Fibroblast of skin of right biceps (primary cell): ENCODE measurements around the gene MED16.
"Not testable (repeated sequence)": the region's sequence is repeated elsewhere in the genome, so short reads cannot be mapped to it uniquely, and the experiment has no call there.

Source experiments
- DNase-seq: peaks from one replicate; pipeline ENCODE4 v3.0.0-alpha.2; 2013

MED16 gene

DNA sequence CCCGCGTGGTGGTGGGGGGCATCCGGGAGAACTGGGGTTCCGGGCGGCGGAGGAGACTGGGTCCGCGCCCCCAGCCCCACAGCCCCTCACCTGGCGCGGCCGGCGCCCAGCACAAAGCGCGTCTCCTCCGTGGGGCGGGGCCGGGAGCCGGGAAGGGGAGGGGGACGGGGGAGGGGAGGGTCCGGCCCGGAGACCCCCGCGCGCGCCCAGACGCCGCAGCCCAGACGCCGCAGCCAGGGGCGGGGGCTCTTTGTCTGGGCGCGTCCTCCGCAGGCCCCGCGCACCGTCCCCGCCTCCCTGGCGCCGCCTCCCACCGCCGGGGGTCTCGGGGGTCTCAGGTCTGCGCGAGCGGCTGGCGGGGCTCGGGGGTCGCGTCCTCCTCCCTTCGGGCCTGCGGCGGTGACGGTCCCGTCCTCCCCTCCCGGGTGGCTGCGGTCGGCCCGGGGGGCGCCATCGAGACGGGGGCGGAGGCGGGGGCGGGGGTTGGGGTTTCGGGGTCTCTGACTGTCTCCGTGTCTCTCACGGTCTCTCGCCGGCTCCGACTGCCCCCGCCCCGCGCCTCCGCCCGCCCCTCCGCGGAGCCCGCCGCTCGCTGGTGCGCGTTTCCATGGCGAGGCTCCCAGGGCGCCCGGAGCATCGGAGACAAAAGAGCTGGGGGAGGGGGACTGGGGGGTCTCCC is 71.0 kb downstream of the MED16 start, which contains the start of gene PLPPR3:
Gene PLPPR3 (minus strand): TSS at position 131 of the 679 bp plus-strand sequence. CDS start 396 bp downstream, outside the sequence.
- DNase-seq: no peak

DNA sequence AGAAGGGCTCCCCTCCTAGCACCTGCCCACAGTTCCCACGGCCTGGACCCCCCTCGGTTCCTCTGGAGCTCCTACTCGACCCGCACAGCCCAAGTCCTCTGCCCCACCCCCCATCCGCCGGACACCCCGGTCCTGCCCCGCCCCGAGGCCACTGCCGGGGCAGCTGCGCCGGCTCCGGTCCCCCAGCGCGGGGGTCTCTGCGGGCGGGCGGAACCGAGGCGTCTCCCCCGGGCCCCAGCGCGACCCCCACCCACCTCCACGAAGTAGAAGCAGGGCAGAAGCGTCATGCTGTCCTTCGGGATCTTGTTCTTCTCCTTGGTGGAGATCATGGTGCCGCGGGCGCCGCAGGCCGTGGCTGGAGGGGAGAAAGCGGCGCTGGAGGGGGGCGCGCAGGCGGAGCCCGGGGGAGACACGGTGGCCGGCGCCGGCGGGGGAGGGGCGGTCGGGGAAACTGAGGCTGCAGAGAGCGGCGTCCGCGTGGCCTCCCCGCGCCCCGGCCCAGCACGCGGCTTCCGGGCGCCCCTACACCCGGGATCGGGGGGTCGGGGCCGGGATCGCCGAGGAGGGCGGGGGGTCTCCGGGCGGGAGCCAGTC is 71.7 kb downstream of the MED16 start:
- no peak for DNase-seq

DNA sequence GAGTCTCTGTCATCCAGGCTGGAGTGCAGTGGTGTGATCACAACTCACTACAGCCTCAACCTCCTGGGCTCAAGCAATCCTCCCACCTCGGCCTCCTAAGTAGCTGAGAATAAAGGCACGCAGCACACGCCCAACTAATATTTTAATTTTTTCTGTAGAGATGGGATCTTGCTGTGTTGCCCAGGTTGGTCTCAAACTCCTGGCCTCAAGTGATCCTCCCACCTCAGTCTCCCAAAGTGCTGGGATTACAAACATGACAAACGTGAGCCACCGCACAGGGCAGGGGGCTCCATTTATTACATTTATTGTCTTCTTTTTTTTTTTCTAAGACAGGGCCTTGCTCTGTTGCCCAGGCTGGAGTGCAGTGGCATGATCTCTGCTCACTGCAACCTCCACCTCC is 72.8 kb downstream of the MED16 start:
- not testable (repeated sequence) for DNase-seq
